ENCODE results near the gene SEL1L.
"Not testable (repeated sequence)": the region's sequence is repeated elsewhere in the genome, so short reads cannot be mapped to it uniquely, and the experiment has no call there.

DNA sequence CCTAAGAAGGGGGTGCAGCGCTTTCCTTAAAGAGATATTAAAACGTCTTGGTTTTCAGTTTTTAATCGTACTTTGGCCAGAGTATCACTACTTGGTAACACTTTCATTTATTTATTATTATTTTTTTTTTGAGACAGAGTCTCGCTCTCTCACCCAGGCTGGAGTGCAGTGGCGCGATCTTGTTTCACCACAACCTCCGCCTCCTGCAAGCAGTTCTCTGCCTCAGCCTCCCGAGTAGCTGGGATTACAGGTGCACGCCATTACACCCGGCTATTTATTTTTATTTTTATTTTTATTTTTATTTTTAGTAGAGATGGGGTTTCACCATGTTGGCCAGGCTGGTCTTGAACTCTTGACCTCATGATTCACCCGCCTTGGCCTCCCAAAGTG is 68.7 kb downstream of the SEL1L start:
- TF ChIP-seq, protein P1, sequence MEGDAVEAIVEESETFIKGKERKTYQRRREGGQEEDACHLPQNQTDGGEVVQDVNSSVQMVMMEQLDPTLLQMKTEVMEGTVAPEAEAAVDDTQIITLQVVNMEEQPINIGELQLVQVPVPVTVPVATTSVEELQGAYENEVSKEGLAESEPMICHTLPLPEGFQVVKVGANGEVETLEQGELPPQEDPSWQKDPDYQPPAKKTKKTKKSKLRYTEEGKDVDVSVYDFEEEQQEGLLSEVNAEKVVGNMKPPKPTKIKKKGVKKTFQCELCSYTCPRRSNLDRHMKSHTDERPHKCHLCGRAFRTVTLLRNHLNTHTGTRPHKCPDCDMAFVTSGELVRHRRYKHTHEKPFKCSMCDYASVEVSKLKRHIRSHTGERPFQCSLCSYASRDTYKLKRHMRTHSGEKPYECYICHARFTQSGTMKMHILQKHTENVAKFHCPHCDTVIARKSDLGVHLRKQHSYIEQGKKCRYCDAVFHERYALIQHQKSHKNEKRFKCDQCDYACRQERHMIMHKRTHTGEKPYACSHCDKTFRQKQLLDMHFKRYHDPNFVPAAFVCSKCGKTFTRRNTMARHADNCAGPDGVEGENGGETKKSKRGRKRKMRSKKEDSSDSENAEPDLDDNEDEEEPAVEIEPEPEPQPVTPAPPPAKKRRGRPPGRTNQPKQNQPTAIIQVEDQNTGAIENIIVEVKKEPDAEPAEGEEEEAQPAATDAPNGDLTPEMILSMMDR (IDR thresholded peaks at IDR 0.05 in 4 of 5, conservative IDR thresholded peaks at IDR 0.05 in 1 of 5) = not testable (repeated sequence)
- TF ChIP-seq POLR2A (IDR thresholded peaks at IDR 0.05) = not testable (repeated sequence)

Data from gastrocnemius medialis (tissue), 4 donors.